ENCODE data around the gene NUSAP1.
"Not testable (repeated sequence)": the region's sequence is repeated elsewhere in the genome, so short reads cannot be mapped to it uniquely, and the experiment has no call there.

The NUSAP1 gene

GRCh38 chr15:41323611-41324010 is 9.1 kb upstream of the NUSAP1 start:
- in situ Hi-C loops (cut with HindIII; ENCODE audit: low pct_ligation_motif_present, low pct_unique_long_range_greater_than_20kb, low sequenced_read_pairs) = no loop called here
- DNase-seq = no peak

GRCh38 chr15:41331281-41331680 is 1.4 kb upstream of the NUSAP1 start:
- DNase-seq = no peak
- in situ Hi-C loops (cut with HindIII; ENCODE audit: low pct_ligation_motif_present, low pct_unique_long_range_greater_than_20kb, low sequenced_read_pairs) = no loop called here

- DNase-seq = peak; percentile 70
- in situ Hi-C loops (cut with HindIII; ENCODE audit: low pct_ligation_motif_present, low pct_unique_long_range_greater_than_20kb, low sequenced_read_pairs) = no loop called here
Observed at GRCh38 chr15:41331833-41332193, 868 bp upstream of the NUSAP1 start.

GRCh38 chr15:41333026-41333562 is 413 bp downstream of the NUSAP1 start:
- peak; percentile 71 for DNase-seq
- in situ Hi-C loops (cut with HindIII; ENCODE audit: low pct_ligation_motif_present, low pct_unique_long_range_greater_than_20kb, low sequenced_read_pairs) = no loop called here

DNA sequence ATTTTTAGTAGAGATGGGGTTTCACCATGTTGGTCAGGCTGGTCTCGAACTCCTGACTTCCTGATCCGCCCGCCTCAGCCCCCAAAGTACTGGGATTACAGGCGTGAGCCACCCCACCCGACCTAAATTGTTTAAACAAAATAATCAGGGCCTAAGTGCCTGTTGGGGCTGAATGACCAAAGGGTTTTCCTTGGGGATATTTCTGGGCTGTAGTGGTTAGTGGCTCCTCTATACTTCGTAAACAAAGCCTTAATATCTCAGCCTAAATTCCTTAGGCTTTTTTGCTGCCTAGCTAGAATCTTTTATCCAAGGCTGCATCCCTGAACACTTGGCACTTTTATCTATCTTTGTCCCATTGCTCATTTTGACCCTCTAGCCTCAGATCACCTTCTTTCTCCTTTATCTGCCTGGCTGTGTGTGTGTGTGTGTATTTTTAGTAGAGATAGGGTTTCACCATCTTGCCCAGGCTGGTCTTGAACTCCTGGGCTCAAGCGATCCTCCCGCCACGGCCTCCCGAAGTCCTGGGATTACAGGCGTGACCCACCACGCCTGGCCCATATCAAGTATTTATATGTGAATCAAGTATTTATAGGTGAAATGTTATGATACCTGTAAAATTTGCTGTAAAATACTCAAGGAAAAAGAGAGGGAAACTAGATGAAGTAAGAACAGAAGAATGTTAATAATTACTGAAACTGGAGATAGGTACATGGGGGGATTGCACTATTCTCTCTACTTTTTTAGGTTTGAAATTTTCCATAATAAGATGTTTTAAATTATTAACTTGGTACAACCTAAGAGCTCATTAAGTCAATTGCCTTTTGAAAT is 1.8 kb downstream of the NUSAP1 start:
- in situ Hi-C loops (cut with HindIII; ENCODE audit: low pct_ligation_motif_present, low pct_unique_long_range_greater_than_20kb, low sequenced_read_pairs) = no loop called here
- no peak for DNase-seq

- in situ Hi-C loops (cut with HindIII; ENCODE audit: low pct_ligation_motif_present, low pct_unique_long_range_greater_than_20kb, low sequenced_read_pairs) = no loop called here
Observed at GRCh38 chr15:41336549-41336948, 3.9 kb downstream of the NUSAP1 start.

DNA sequence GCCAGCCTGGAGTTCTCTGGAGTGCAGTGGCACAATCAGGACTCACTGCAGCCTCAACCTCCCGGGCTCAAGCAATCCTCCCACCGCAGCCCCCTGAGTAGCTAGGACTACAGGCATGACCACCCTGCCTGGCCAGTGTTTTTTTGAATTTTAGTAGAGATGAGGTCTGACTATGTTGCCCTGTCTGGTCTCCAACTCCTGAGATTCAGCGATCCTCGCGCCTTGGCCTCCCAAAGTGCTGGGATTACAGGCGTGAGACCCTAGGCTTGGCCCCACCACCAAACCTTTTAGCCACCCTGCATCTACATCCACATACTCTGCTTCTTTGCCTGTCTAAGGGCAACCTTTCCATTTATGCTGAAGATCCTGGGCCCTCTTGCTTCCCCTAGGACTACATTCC is 4.4 kb downstream of the NUSAP1 start:
- in situ Hi-C loops (cut with HindIII; ENCODE audit: low pct_ligation_motif_present, low pct_unique_long_range_greater_than_20kb, low sequenced_read_pairs) = no loop called here
- DNase-seq = no peak

More at GRCh38 chr15:41336549-41336948, 3.9 kb downstream of the NUSAP1 start:
- DNase-seq = no peak

- in situ Hi-C loops (cut with HindIII; ENCODE audit: low pct_ligation_motif_present, low pct_unique_long_range_greater_than_20kb, low sequenced_read_pairs) = no loop called here
- peak; percentile 32 for DNase-seq
Observed at GRCh38 chr15:41337631-41338522, 5.2 kb downstream of the NUSAP1 start.

GRCh38 chr15:41340189-41340695 is 7.6 kb downstream of the NUSAP1 start:
- no peak for DNase-seq
- in situ Hi-C loops (cut with HindIII; ENCODE audit: low pct_ligation_motif_present, low pct_unique_long_range_greater_than_20kb, low sequenced_read_pairs) = no loop called here

DNA sequence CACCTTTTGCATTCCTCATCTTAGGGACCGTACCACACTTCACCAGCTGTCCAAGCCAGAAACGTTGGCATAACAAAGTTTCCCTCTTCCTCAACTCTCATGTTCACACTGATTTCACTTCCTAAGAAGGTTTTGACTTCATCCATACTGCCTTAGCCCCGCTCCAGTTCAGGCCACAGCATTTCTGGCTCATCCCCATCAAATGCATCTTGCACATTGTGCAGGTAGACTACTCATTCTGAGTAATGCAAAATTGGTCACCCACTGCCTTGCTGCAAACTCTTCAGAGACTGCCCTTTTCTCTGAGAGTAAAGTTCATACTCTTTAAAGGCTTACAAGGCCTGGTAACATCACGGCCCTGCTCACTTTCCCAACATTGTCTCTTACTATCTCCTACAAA is 8.8 kb downstream of the NUSAP1 start:
- DNase-seq = no peak
- in situ Hi-C loops (cut with HindIII; ENCODE audit: low pct_ligation_motif_present, low pct_unique_long_range_greater_than_20kb, low sequenced_read_pairs) = no loop called here

DNA sequence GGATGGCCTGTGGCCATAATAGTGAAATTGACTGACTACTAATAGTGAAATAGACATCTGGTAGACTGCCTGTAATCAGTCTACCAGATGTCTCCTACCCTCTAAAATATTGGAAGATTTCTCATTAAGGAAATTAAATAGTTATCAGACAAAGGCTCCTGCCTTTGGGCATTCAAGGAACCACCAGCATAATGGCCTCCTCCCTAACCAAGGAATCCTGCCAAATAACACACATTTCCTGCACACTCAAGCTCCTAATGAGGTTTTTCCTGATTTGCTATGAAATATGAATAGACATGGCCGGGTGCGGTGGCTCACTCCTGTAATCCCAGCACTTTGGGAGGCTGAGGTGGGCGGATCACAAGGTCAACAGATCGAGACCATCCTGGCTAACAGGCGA is 14.6 kb downstream of the NUSAP1 start:
- in situ Hi-C loops (cut with HindIII; ENCODE audit: low pct_ligation_motif_present, low pct_unique_long_range_greater_than_20kb, low sequenced_read_pairs) = no loop called here
- no peak for DNase-seq

GRCh38 chr15:41350057-41350717 is 17.5 kb downstream of the NUSAP1 start:
- DNase-seq = no peak
- in situ Hi-C loops (cut with HindIII; ENCODE audit: low pct_ligation_motif_present, low pct_unique_long_range_greater_than_20kb, low sequenced_read_pairs) = no loop called here

DNA sequence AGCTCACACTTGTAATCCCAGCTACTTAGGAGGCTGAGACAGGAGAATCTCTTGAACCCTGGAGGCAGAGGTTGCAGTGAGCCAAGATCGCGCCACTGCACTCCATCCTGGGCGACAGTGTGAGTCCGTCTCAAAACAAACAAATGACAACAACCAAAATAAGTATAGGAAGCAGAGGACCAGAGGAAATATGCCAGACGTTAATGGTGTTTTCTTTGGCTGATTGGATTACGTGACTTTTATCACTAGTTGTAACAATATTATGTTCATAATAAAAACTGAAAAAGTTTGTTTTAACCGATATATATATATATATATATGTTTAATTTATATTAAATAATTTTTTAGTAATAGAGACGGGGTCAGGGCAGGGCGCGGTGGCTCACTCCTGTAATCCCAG is 21.7 kb downstream of the NUSAP1 start:
- no peak for DNase-seq
- in situ Hi-C loops (cut with HindIII; ENCODE audit: low pct_ligation_motif_present, low pct_unique_long_range_greater_than_20kb, low sequenced_read_pairs) = no loop called here

- no peak for DNase-seq
- in situ Hi-C loops (cut with HindIII; ENCODE audit: low pct_ligation_motif_present, low pct_unique_long_range_greater_than_20kb, low sequenced_read_pairs) = no loop called here
Observed at GRCh38 chr15:41367418-41367817, 34.7 kb downstream of the NUSAP1 start.

- in situ Hi-C loops (cut with HindIII; ENCODE audit: low pct_ligation_motif_present, low pct_unique_long_range_greater_than_20kb, low sequenced_read_pairs) = no loop called here
- no peak for DNase-seq
Observed at GRCh38 chr15:41377978-41378377, 45.3 kb downstream of the NUSAP1 start.

DNA sequence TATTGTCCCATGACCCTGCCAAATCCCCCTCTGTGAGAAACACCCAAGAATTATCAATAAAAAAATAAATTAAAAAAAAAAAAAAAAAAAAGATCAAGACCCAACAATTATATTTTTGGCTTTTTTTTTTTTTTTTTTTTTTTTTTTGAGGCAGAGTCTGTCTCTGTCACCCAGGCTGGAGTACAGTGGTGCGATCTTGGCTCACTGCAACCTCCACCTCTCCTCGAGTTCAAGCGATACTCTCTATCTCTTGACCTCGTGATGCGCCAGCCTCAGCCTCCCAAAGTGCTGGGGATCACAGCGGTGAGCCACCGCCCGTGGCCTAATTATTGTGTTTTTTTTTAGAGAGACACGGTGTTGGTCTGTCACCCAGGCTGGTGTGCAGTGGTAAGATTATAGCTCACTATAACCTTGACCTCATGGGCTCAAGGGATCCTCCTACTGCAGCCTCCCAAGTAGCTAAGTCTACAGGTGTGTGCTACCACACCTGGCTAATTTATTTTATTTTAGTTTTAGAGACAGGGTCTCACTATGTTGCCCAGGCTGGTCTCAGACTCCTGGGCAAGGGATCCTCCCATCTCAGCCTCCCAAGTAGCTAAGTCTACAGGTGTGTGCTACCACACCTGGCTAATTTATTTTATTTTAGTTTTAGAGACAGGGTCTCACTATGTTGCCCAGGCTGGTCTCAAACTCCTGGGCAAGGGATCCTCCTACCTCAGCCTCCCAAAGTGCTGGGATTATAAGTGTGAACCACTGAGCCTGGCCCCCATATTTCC is 51.5 kb downstream of the NUSAP1 start:
- in situ Hi-C loops (cut with HindIII; ENCODE audit: low pct_ligation_motif_present, low pct_unique_long_range_greater_than_20kb, low sequenced_read_pairs); DNase-seq: not testable (repeated sequence)

- no peak for DNase-seq
- in situ Hi-C loops (cut with HindIII; ENCODE audit: low pct_ligation_motif_present, low pct_unique_long_range_greater_than_20kb, low sequenced_read_pairs) = no loop called here
Observed at GRCh38 chr15:41387646-41388045, 55.0 kb downstream of the NUSAP1 start.

GRCh38 chr15:41392659-41393058 is 60.0 kb downstream of the NUSAP1 start:
- in situ Hi-C loops (cut with HindIII; ENCODE audit: low pct_ligation_motif_present, low pct_unique_long_range_greater_than_20kb, low sequenced_read_pairs) = no loop called here
- no peak for DNase-seq

Data from ACHN (cell line).